H9 (cell line): ENCODE results near the gene FCHO1. TPM values are rescaled to one million over a fixed set of nuclear protein-coding genes. Genes with fewer than 3 reads are reported as not detected.
"Not testable (repeated sequence)": the region's sequence is repeated elsewhere in the genome, so short reads cannot be mapped to it uniquely, and the experiment has no call there.

ENCODE experiments used
- DNase-seq: peaks from one replicate; pipeline ENCODE4 v3.0.0-alpha.2; 2017
- H2AFZ ChIP-seq: one replicate; pipeline ENCODE4 v1.6.1; 2013; ENCODE audit warnings: mild to moderate bottlenecking, low read length, control low read depth, moderate library complexity
- H2AK5ac ChIP-seq: 2 replicates; pipeline ENCODE4 v1.6.1; 2013; ENCODE audit warnings: low read length, control low read depth, mixed read lengths; ENCODE audit not compliant: insufficient read length
- H2BK120ac ChIP-seq: one replicate; pipeline ENCODE4 v1.6.1; 2013; ENCODE audit warnings: low read depth, mild to moderate bottlenecking, low read length, control low read depth, inconsistent platforms; ENCODE audit not compliant: poor library complexity, severe bottlenecking
- H2BK12ac ChIP-seq: 2 replicates; pipeline ENCODE4 v1.6.1; 2013; ENCODE audit warnings: low read length, control low read depth, mixed read lengths, low read depth; ENCODE audit not compliant: insufficient read length
- H2BK15ac ChIP-seq: 2 replicates; pipeline ENCODE4 v1.6.1; 2013; ENCODE audit warnings: low read depth, low read length, control low read depth
- H2BK20ac ChIP-seq: one replicate; pipeline ENCODE4 v1.6.1; 2013; ENCODE audit warnings: low read depth, mild to moderate bottlenecking, low read length, control low read depth, inconsistent platforms; ENCODE audit not compliant: poor library complexity, severe bottlenecking
- H2BK5ac ChIP-seq: 2 replicates; pipeline ENCODE4 v1.6.1; 2013; ENCODE audit warnings: low read length, control low read depth, mixed read lengths; ENCODE audit not compliant: insufficient read length
- H3K14ac ChIP-seq: 2 replicates; pipeline ENCODE4 v1.6.1; 2013; ENCODE audit warnings: low read length, control low read depth; ENCODE audit not compliant: insufficient read depth
- H3K18ac ChIP-seq: 2 replicates; pipeline ENCODE4 v1.6.1; 2013; ENCODE audit warnings: low read depth, mild to moderate bottlenecking, mixed read lengths, low read length, control low read depth; ENCODE audit not compliant: insufficient read length
- H3K23ac ChIP-seq: 2 replicates; pipeline ENCODE4 v1.6.1; 2013; ENCODE audit warnings: low read length, control low read depth, mixed read lengths, low read depth; ENCODE audit not compliant: insufficient read length
- H3K23me2 ChIP-seq: 2 replicates; pipeline ENCODE4 v1.6.1; 2013; ENCODE audit warnings: low read depth, mild to moderate bottlenecking, mixed read lengths, low read length, control low read depth; ENCODE audit not compliant: insufficient read length, poor library complexity, severe bottlenecking
- H3K27ac ChIP-seq: 2 replicates; pipeline ENCODE4 v1.5.1; 2013; ENCODE audit warnings: low read length, control low read depth, mixed read lengths, low read depth; ENCODE audit not compliant: insufficient read length
- H3K27me3 ChIP-seq: 2 replicates; pipeline ENCODE4 v1.6.1; 2013; ENCODE audit warnings: low read length, control low read depth, inconsistent platforms; ENCODE audit not compliant: insufficient read depth
- H3K4ac ChIP-seq: 2 replicates; pipeline ENCODE4 v1.6.1; 2013; ENCODE audit warnings: low read depth, mild to moderate bottlenecking, control low read depth, inconsistent platforms, low read length, moderate library complexity
- H3K4me1 ChIP-seq: 2 replicates; pipeline ENCODE4 v1.6.1; 2013; ENCODE audit warnings: low read length, control low read depth, inconsistent platforms; ENCODE audit not compliant: insufficient read depth
- H3K4me2 ChIP-seq: 2 replicates; pipeline ENCODE4 v1.6.1; 2013; ENCODE audit warnings: low read length, control low read depth, mixed read lengths; ENCODE audit not compliant: insufficient read length, insufficient read depth
- H3K56ac ChIP-seq: 2 replicates; pipeline ENCODE4 v1.6.1; 2013; ENCODE audit warnings: low read depth, mild to moderate bottlenecking, mixed read lengths, low read length, control low read depth; ENCODE audit not compliant: insufficient read length
- H3K79me1 ChIP-seq: 2 replicates; pipeline ENCODE4 v1.6.1; 2013; ENCODE audit warnings: low read depth, mild to moderate bottlenecking, moderate library complexity, low read length, control low read depth, inconsistent platforms; ENCODE audit not compliant: insufficient read depth, poor library complexity, severe bottlenecking
- H3K79me2 ChIP-seq: 2 replicates; pipeline ENCODE4 v1.6.1; 2013; ENCODE audit warnings: low read length, control low read depth, inconsistent platforms; ENCODE audit not compliant: insufficient read depth
- H3K9ac ChIP-seq: 2 replicates; pipeline ENCODE4 v1.6.1; 2013; ENCODE audit warnings: low read length, control low read depth, mixed read lengths; ENCODE audit not compliant: insufficient read length; ENCODE audit errors: extremely low read depth
- H3K9me3 ChIP-seq: one replicate; pipeline ENCODE4 v1.6.1; 2013; ENCODE audit warnings: low read depth, low read length, inconsistent platforms; ENCODE audit not compliant: control insufficient read depth
- H3T11ph ChIP-seq: one replicate; pipeline ENCODE4 v1.6.1; 2013; ENCODE audit warnings: mild to moderate bottlenecking, low read length, control low read depth, inconsistent platforms
- H4K20me1 ChIP-seq: one replicate; pipeline ENCODE4 v1.6.1; 2013; ENCODE audit not compliant: control insufficient read depth, insufficient read length, insufficient read depth
- H4K5ac ChIP-seq: 2 replicates; pipeline ENCODE4 v1.6.1; 2013; ENCODE audit warnings: low read depth, mild to moderate bottlenecking, mixed read lengths, low read length, control low read depth; ENCODE audit not compliant: insufficient read length
- H4K8ac ChIP-seq: replicated peaks from 2 replicates; pipeline ENCODE4 v1.6.1; 2013; ENCODE audit warnings: low read length, control low read depth, mixed read lengths, low read depth; ENCODE audit not compliant: insufficient read length
- H4K91ac ChIP-seq: 2 replicates; pipeline ENCODE4 v1.6.1; 2013; ENCODE audit warnings: low read depth, mild to moderate bottlenecking, moderate library complexity, mixed read lengths, low read length, control low read depth; ENCODE audit not compliant: insufficient read length
- H3K27ac Mint-ChIP-seq, 3 experiments: 2 replicates in 2 of 3; 3 replicates in 1 of 3; pipeline ENCODE4 v1.8.0; 2020 to 2021; ENCODE audit warnings: mixed read lengths in 3 of 3, mild to moderate bottlenecking in 1 of 3, moderate library complexity in 1 of 3
- H3K27me3 Mint-ChIP-seq: 2 replicates; pipeline ENCODE4 v1.8.0; 2021; ENCODE audit warnings: low read depth, mild to moderate bottlenecking, moderate library complexity, mixed read lengths
- H3K36me3 Mint-ChIP-seq, 3 experiments: 2 replicates in 2 of 3; 3 replicates in 1 of 3; pipeline ENCODE4 v1.8.0; 2020 to 2021; ENCODE audit warnings: low read depth in 3 of 3, mixed read lengths in 3 of 3; ENCODE audit not compliant: insufficient read depth in 1 of 3
- H3K4me1 Mint-ChIP-seq, 2 experiments: 2 replicates each; pipeline ENCODE4 v1.8.0; 2020; ENCODE audit warnings: mixed read lengths in 2 of 2
- H3K4me3 Mint-ChIP-seq, 2 experiments: 2 replicates in 1 of 2; 3 replicates in 1 of 2; pipeline ENCODE4 v1.8.0; 2020 to 2021; ENCODE audit warnings: mild to moderate bottlenecking in 2 of 2, mixed read lengths in 2 of 2, moderate library complexity in 1 of 2
- H3K9me3 Mint-ChIP-seq, 2 experiments: 2 replicates in 1 of 2; 3 replicates in 1 of 2; pipeline ENCODE4 v1.8.0; 2020; ENCODE audit warnings: mild to moderate bottlenecking in 2 of 2, mixed read lengths in 2 of 2, moderate library complexity in 1 of 2
- WGBS: extraction: QIAGEN DNeasy Blood & Tissue Kit; methylation state at CpG from one replicate; pipeline ENCODE4 v1.1.7; 2013; ENCODE audit warnings: missing lambda C conversion rate, low lambda C conversion rate, mixed read lengths; ENCODE audit not compliant: insufficient read length; ENCODE audit errors: extremely low coverage; 5-methylcytosine and 5-hydroxymethylcytosine counted together
- total RNA-seq: library from RNA; stranded (reverse); gene quantifications from 2 replicates; pipeline ENCODE4 v1.2.1, GENCODE V29; 2021
- TF ChIP-seq, protein P1 (sequence below): fragments of 200-600 bp; sonication (generic); conservative IDR thresholded peaks from 3 replicates; pipeline ENCODE4 v1.8.0; 2021; ENCODE audit warnings: antibody characterized with exemption, mild to moderate bottlenecking

The FCHO1 gene
- total RNA-seq, 1 experiment from 2014 or later = 13.1 TPM

DNA sequence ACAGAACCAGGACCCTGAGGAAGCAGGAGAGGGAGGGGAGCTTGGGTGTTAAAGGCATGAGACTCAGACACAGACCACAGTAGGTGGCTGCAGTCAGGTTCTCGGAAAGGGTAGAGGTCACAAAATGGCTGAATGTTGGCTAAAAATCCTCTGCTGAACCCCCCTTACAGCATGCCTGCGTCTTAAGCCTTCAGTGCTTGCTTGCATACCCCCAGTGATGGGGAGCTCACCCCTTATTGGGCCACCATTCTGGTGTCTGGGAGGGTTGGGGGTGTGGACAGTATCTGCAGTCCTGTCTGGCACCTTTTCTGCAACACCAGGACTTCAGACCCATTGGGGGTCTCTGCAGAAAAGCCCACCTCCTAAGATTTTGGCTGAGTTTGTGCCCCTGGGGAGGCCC, 29.5 kb downstream of the FCHO1 start:
- H4K20me1 ChIP-seq = peaks cover 2% of the 10 kb centered on the region
- H3K9me3 ChIP-seq = no peaks in the 10 kb centered on the region
- Mint-ChIP-seq H3K4me1 (peaks cover 13 to 21% of the 10 kb centered on the region in 2 experiments), H3K9me3 (peaks cover 0 to 2% of the 10 kb centered on the region in 2 experiments; a peak in 1 of 5 replicates), H3K4me3 (no peak overlapping the region; a peak in 1 of 5 replicates), H3K27me3 (0 out of 2 replicates have a peak, but pooled peaks cover 2% of the 10 kb centered on the region), H3K27ac (no peak overlapping the region), H3K36me3 (peaks cover 9 to 15% (median 9%) of the 10 kb centered on the region in 3 experiments; a peak in 5 of 7 replicates)
- H2BK15ac ChIP-seq = no peak overlapping the region
- no peaks in the 10 kb centered on the region for H3K79me2 ChIP-seq
- no peak overlapping the region for H2BK5ac ChIP-seq
- no peak overlapping the region for H3K18ac ChIP-seq
- no peaks in the 10 kb centered on the region for H3K4me1 ChIP-seq
- H3K23me2 ChIP-seq = peaks cover 13% of the 10 kb centered on the region
- H3K79me1 ChIP-seq = no peaks in the 10 kb centered on the region
- WGBS = no CpG with 5 or more reads among the region's 2 CpGs
- H3K27ac ChIP-seq = no peak overlapping the region
- no peak for DNase-seq
- no peak overlapping the region for H3K23ac ChIP-seq
- no peak overlapping the region for H2AFZ ChIP-seq
- no peak overlapping the region for H3K14ac ChIP-seq
- TF ChIP-seq, protein P1, sequence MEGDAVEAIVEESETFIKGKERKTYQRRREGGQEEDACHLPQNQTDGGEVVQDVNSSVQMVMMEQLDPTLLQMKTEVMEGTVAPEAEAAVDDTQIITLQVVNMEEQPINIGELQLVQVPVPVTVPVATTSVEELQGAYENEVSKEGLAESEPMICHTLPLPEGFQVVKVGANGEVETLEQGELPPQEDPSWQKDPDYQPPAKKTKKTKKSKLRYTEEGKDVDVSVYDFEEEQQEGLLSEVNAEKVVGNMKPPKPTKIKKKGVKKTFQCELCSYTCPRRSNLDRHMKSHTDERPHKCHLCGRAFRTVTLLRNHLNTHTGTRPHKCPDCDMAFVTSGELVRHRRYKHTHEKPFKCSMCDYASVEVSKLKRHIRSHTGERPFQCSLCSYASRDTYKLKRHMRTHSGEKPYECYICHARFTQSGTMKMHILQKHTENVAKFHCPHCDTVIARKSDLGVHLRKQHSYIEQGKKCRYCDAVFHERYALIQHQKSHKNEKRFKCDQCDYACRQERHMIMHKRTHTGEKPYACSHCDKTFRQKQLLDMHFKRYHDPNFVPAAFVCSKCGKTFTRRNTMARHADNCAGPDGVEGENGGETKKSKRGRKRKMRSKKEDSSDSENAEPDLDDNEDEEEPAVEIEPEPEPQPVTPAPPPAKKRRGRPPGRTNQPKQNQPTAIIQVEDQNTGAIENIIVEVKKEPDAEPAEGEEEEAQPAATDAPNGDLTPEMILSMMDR = no peak
- no peak overlapping the region for H3K4ac ChIP-seq
- no peak overlapping the region for H3T11ph ChIP-seq
- H2BK120ac ChIP-seq = no peak overlapping the region
- H3K56ac ChIP-seq = no peak overlapping the region
- no peak overlapping the region for H4K5ac ChIP-seq
- no peak overlapping the region for H2BK12ac ChIP-seq
- no peak overlapping the region for H4K8ac ChIP-seq
- H3K9ac ChIP-seq = no peak overlapping the region
- H3K4me2 ChIP-seq = no peak overlapping the region
- H3K27me3 ChIP-seq = no peaks in the 10 kb centered on the region
- no peak overlapping the region for H2AK5ac ChIP-seq
- no peak overlapping the region for H2BK20ac ChIP-seq
- H4K91ac ChIP-seq = no peak overlapping the region

- H3K18ac ChIP-seq, H3K4me2 ChIP-seq, H2BK5ac ChIP-seq, H2BK15ac ChIP-seq, H3K27me3 ChIP-seq, H2BK20ac ChIP-seq, H3K4me1 ChIP-seq, H3K79me1 ChIP-seq, H2BK12ac ChIP-seq, H4K20me1 ChIP-seq, H3K9me3 Mint-ChIP-seq, H3K23ac ChIP-seq, H3K27me3 Mint-ChIP-seq, H3K4me3 Mint-ChIP-seq, H3K4ac ChIP-seq, DNase-seq, H2AK5ac ChIP-seq, H3K9me3 ChIP-seq, H2AFZ ChIP-seq, H3K79me2 ChIP-seq, H3K14ac ChIP-seq, H3T11ph ChIP-seq, H3K9ac ChIP-seq, H3K27ac ChIP-seq, H3K56ac ChIP-seq, H2BK120ac ChIP-seq, H4K5ac ChIP-seq, H4K8ac ChIP-seq, H4K91ac ChIP-seq, H3K23me2 ChIP-seq: not testable (repeated sequence)
- no CpG with 5 or more reads among the region's 5 CpGs for WGBS
- peaks cover 13 to 17% of the 10 kb centered on the region in 2 experiments for H3K4me1 Mint-ChIP-seq
- peaks cover 11 to 19% (median 15%) of the 10 kb centered on the region in 3 experiments; a peak in 5 of 7 replicates for H3K36me3 Mint-ChIP-seq
- H3K27ac Mint-ChIP-seq = peak overlapping the region in 1 of 3 experiments; percentile 57; a peak in 1 of 7 replicates
These were observed 32.4 kb downstream of the FCHO1 start for GRCh38 chr19:17783721-17784120.
